Nephron progenitor cell (in vitro differentiated cells): Measurements from ENCODE around the gene TBX4.

Source experiments
- DNase-seq: peaks from one replicate; pipeline ENCODE4 v3.0.0; 2021
- H3K27ac Mint-ChIP-seq: 2 replicates; pipeline ENCODE4 v1.8.0; 2021; ENCODE audit warnings: mild to moderate bottlenecking, moderate library complexity, mixed read lengths
- H3K27me3 Mint-ChIP-seq: 2 replicates; pipeline ENCODE4 v1.8.0; 2021; ENCODE audit warnings: mild to moderate bottlenecking, low read depth, mixed read lengths; ENCODE audit not compliant: poor library complexity
- H3K36me3 Mint-ChIP-seq: 2 replicates; pipeline ENCODE4 v1.8.0; 2021; ENCODE audit warnings: low read depth, mixed read lengths
- H3K4me1 Mint-ChIP-seq: 2 replicates; pipeline ENCODE4 v1.8.0; 2021; ENCODE audit warnings: mixed read lengths
- H3K4me3 Mint-ChIP-seq: 2 replicates; pipeline ENCODE4 v1.8.0; 2021; ENCODE audit warnings: mild to moderate bottlenecking, moderate library complexity, mixed read lengths
- H3K9me3 Mint-ChIP-seq: 2 replicates; pipeline ENCODE4 v1.8.0; 2021; ENCODE audit warnings: mild to moderate bottlenecking, moderate library complexity, mixed read lengths
- CTCF ChIP-seq: fragments of 200-600 bp; sonication (generic); IDR thresholded peaks from 2 replicates; pipeline ENCODE4 v1.5.0; 2021; ENCODE audit warnings: antibody characterized with exemption

TBX4 gene

GRCh38 chr17:61413661-61414126 lies 38.5 kb upstream of the TBX4 start:
- Mint-ChIP-seq H3K27me3 (peaks cover 66% of the 10 kb centered on the region), H3K9me3 (no peaks in the 10 kb centered on the region), H3K4me1 (peaks cover 21% of the 10 kb centered on the region), H3K4me3 (peak overlapping the region; percentile 75), H3K36me3 (no peaks in the 10 kb centered on the region), H3K27ac (no peak overlapping the region)
- TF ChIP-seq CTCF, result no peak
- DNase-seq, result no peak

- Mint-ChIP-seq H3K9me3 (no peaks in the 10 kb centered on the region), H3K36me3 (no peaks in the 10 kb centered on the region), H3K27me3 (peaks cover 59% of the 10 kb centered on the region), H3K4me3 (no peak overlapping the region), H3K27ac (no peak overlapping the region), H3K4me1 (peaks cover 20% of the 10 kb centered on the region)
- DNase-seq, result no peak
- TF ChIP-seq CTCF, result no peak
Observed at GRCh38 chr17:61414141-61414935, 37.9 kb upstream of the TBX4 start.

- H3K4me1 Mint-ChIP-seq, result peaks cover 21% of the 10 kb centered on the region
- no peak for DNase-seq
- H3K27me3 Mint-ChIP-seq, result peaks cover 56% of the 10 kb centered on the region
- H3K27ac Mint-ChIP-seq, result no peak overlapping the region
- no peaks in the 10 kb centered on the region for H3K9me3 Mint-ChIP-seq
- no peaks in the 10 kb centered on the region for H3K36me3 Mint-ChIP-seq
- no peak for TF ChIP-seq CTCF
- H3K4me3 Mint-ChIP-seq, result no peak overlapping the region
Observed at GRCh38 chr17:61414936-61415251, 37.3 kb upstream of the TBX4 start.

- no peak overlapping the region for H3K4me3 Mint-ChIP-seq
Observed at GRCh38 chr17:61415374-61416210, 36.6 kb upstream of the TBX4 start.

GRCh38 chr17:61416211-61416539 lies 36.0 kb upstream of the TBX4 start:
- Mint-ChIP-seq H3K4me3 (peak overlapping the region; percentile 60), H3K36me3 (no peaks in the 10 kb centered on the region), H3K27me3 (peaks cover 52% of the 10 kb centered on the region), H3K9me3 (no peaks in the 10 kb centered on the region), H3K27ac (no peak overlapping the region), H3K4me1 (peaks cover 21% of the 10 kb centered on the region)
- TF ChIP-seq CTCF, result no peak
- no peak for DNase-seq

More at GRCh38 chr17:61415374-61416210, 36.6 kb upstream of the TBX4 start:
- Mint-ChIP-seq H3K36me3 (no peaks in the 10 kb centered on the region), H3K27me3 (peaks cover 52% of the 10 kb centered on the region), H3K4me1 (peaks cover 22% of the 10 kb centered on the region), H3K27ac (no peak overlapping the region), H3K9me3 (no peaks in the 10 kb centered on the region)
- DNase-seq, result no peak
- no peak for TF ChIP-seq CTCF
